GM19395 (cell line): ENCODE results near the gene PAPSS1.
"Not testable (repeated sequence)": the region's sequence is repeated elsewhere in the genome, so short reads cannot be mapped to it uniquely, and the experiment has no call there.

Experiments used
- ATAC-seq: cut with Tn5 transposase; IDR thresholded peaks from one replicate; pipeline ENCODE4 v1.9.1; 2021; ENCODE audit warnings: mild to moderate bottlenecking, moderate library complexity; ENCODE audit not compliant: unreplicated experiment

The PAPSS1 gene

DNA sequence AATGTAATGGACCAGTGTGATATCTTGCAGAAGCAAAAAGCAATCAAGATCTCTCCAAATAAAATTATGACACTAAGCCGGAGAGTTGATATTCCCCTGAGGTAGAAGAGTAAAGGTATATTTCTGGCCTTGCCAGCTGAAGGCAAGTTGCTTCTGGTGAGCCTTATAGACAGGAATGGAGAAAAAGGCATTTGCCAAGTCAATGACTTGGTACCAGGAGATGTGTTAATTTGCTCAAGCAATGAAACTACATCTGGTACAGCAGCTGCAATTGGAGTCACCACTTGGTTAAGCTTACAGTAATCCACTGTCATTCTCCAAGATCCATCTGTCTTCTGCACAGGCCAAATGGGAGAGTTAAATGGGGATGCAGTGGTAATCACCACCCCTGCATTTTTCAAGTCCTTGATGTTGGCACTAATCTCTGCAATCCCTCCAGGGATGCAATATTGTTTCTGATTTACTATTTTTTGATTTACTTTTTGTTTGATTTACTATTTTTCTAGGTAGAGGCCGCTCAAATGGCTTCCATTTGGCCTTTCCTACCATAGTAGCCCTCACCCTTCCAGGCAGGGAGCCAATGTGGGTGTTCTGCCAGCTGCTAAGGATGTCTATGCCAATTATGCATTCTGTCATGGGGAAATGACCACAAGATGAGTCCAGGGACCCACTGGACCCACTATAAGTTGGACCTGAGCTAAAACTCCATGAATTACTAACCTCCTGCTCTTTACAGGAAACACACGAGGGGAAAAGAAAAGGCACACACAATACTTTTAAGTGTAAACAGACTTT, 6.3 kb upstream of the PAPSS1 start:
- ATAC-seq = not testable (repeated sequence)

DNA sequence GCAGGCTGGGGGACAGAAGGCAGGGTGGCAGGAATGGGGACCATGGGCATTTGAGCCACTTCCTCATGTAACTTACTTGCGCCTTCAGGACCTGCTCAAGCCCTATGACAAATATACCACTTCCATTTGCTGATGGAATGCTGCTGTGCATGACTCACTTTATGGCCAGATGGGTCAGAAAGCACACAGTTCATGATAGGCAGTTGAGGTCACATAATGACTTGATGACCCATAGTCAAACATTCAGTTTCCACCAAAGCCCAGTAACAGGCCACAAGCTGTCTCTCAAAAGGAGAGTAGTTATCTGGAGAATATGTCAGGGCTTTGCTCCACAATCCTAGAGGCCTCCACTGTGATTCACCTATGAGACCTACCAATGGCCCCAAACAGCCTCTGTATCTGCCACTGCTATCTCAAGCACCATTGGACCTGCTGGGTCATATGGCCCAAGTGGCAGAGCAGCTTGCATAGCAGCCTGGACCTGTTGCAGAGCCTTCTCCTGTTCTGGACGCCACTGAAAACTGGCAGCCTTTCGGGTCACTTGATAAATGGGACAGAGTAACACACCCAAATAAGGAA, 5.3 kb upstream of the PAPSS1 start:
- ATAC-seq = no peak

DNA sequence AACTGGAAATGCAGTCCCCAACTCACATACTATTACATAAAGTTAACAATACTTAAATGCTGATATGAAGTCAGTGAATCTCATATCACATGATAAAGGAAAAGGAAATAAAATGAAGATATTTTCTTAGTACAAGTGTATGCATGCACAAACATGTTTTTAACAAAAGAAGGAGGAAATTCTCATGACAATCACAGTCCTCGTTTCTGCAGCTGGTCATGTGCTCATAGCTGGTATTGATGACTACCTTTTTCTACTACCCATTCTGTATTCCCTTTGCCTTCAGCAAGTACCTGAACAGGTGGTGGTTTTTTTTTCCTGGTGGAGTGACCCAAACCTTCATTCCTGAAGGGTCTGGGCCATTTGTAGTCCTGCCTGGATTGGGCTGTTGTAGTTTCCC, 3.3 kb upstream of the PAPSS1 start:
- not testable (repeated sequence) for ATAC-seq

DNA sequence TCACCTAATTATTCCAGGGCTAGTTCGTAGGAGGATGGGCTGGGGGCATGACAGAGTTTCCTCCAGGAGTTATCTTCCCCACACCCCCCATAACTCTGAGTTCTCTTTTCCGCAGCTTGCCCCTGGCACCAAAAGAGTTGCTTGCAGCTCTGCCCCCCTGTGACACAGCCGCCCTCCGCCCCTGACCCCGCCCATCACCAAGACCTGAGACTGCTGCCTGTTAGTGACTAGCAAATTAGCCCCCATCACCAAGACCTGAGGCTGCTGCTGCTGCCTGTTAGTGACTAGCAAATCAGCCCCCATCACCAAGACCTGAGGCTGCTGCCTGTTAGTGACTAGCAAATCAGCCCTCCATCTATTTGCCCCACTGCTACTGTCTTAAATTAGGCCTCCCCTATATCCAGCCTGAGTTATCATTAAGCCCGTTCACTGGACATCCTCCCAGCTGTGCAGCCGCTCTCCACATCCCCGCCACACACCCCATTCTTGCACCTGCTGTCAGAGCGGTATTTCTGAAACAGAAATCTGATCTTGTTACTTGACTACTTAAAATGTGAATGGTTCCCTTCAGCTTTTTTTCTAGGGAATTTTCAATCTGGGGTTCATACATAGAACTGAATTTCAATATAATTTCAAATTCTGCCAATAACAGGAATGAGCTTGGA, 1.5 kb upstream of the PAPSS1 start:
- no peak for ATAC-seq

DNA sequence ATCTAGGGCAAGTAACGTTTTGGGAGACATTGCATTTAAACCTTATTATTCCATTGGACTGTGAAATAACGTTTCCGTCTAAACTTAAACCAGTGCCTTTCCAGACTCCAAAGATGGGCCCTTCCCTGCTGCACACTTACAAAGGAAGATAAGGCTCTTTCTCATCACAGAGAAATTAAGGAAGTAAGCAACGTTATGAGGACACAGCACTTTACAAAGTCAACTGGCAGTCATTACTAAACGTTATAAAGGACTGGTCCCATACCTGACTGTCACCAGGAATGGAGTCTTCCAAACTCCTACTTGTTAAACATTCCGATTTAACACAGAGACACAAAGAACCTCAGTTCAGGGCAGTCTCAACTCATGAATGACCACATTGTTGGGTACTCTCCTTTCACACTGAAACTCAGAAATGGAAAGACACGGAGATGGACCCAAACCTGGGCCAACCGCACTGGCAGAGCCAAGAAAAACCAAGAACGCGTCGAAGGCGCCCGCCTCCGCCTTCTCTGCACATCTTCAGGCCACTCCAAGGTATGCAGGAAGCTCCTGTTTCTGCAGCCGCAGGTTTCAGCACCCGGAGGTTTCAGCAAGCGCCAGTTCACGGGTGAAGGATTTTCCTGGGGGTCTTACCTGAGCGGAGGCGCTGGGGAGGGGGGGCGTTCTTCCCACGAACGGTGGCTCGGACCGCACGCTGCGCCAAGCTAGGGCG, 670 bp downstream of the PAPSS1 start:
- ATAC-seq = peak; percentile 17

DNA sequence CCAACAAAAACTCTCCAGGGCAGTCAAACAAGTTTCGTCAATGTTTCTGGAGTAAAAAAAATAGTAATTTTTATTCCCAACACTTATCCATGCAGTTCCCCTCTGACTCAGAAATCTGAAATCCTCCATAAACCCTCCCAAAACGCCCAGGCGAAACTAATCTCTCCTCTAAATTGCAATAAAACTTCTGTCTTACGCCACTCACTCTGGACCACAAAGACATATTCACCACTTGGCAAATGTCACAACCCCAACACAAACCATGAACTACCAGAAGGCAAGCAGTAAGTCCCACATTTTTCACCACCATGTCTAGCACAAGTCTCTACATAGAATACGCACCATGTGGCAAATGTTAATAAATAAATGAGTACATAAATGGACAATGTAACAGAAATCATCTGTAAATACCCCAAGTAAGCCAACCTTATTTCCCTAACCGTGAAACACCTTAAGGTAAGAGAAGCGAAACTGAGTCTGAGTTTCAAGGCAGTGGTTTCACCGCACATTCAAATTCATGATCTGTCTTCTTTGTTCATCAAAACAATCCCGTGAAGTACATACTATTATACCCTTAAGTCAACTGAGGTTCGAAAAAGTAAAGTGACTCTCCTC, 1.6 kb downstream of the PAPSS1 start:
- ATAC-seq = peak; percentile 38

DNA sequence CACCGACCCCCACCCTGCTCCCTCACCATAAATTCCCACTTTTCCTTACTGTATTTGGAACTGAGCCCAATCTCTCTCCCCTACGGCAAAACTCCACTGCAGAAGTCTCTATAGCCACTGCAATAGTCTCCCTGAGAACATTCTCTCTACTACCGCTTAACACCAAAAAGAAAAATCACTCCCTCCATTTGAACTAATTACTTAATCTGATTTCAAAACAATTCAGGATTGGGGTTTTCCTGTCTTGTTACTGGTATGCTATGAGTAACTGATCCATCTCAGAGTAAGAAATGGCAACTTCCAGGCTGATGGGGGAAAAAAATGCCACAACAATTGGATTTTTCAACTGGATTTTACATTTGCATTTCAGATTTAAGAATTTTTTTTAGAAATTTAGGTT, 5.8 kb downstream of the PAPSS1 start:
- ATAC-seq = no peak

DNA sequence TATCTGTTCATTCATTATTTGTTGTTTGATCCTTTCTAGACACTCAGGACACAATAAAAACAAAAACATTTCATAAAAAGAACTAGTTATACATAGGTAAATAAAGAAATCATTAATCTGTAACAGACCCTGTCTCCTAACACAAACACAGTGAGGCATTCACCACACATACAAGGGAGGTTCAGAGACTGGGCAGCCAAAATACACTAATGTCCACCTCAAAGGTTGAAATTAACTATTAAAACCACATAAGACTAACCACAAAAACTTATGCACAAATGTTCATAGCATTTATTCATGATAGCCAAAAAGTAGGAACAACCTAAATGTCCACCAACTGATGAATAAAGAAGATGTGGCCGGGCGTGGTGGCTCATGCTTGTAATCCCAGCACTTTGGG, 7.8 kb downstream of the PAPSS1 start:
- no peak for ATAC-seq

DNA sequence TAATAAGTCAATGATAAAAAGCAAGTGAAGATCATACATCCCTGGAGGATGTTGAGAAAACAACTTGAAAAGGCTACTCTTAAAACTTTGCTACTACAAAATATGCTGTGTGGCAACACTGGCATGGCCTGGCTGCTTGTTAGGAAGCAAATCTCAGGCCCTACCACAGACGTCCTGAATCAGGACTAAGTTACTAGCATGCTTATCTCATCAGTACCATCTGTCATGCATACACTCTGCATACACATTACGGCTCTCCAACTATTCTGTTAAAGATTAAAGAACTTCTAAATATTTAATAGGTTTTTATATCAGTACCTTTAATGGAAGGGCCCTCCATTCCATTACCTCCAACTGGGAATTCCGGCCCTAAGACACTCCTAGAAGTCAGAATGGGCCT, 8.2 kb downstream of the PAPSS1 start:
- ATAC-seq = no peak

DNA sequence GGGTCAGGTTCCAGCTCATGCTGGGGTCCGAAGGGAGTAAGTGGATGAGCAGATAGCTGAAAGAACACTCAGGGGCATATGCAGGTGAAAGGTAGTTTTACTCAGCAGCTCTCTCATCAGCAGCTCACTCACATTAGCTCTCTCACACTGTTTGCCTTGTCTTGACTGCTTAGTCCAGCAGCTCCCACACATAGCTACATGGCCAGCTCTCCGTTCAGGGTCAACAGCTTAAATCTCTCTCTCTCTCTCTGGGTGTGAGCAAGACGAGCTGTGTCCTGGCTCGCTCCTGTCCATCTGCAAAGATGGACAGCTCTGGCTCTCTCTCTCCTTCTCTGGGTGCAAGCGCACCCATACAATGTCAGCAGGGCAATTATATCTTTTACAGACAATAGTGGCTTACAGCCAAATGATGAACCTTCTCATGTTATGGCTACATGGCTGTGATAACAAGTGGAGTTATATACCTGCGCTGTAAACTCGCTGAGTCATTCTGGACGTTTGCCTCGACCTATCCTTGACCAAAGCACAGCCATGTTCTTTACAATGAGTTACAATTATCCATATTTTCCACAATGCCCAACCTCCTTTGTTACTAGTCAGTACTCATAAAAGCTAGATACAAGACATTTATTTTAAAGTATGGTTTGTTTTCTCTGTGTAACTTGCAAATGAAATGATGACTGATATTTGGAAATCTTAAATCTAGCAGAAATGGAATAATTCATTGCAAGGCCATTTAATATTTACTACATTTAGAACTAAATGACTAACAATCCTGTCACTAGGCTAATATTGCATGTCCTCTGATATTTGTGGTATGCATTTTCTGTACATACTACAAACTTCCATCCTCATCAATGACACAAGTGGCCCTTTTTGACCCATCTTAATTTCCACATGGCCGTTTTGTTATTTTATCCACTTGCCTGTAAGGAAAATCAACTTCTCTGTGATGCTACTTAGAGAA, 9.3 kb downstream of the PAPSS1 start:
- ATAC-seq = no peak

DNA sequence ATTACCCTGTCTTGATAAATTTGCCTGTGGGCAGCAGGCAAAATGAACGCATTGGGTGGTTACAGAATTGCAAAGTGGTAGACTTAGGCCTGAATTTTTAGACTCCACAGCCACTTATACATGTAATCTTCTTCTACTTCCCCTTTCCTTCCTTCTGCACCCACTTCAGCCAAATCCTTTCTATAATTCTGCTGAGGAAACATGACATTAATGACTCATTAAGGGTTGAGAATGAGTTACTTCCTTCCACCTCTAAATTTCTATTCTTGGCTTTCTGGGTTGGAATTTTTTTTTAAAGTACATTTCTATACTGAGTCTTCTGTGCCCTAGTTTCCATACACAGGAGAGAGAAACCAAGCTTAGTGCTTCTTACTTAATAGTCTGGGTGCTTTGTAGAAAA, 10.1 kb downstream of the PAPSS1 start:
- ATAC-seq = no peak

DNA sequence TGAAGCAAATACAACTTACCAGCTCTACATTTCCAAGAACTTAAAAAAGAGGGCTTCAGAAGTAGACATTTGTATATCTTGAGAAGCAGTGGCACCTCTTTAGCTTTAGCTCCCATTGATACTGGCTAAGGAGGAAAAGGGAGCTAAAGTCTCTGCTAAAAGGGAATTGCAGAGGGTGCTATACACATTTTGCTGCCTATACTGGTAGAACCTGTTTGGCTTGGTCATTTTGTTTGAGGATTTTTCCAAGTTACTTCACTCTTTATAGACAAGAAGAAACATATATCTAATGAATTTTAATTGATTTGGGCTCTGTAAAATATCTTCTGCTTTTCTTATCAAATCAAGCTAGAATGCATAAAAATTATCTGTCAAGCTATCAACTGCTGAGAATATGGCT, 11.8 kb downstream of the PAPSS1 start:
- ATAC-seq = no peak

DNA sequence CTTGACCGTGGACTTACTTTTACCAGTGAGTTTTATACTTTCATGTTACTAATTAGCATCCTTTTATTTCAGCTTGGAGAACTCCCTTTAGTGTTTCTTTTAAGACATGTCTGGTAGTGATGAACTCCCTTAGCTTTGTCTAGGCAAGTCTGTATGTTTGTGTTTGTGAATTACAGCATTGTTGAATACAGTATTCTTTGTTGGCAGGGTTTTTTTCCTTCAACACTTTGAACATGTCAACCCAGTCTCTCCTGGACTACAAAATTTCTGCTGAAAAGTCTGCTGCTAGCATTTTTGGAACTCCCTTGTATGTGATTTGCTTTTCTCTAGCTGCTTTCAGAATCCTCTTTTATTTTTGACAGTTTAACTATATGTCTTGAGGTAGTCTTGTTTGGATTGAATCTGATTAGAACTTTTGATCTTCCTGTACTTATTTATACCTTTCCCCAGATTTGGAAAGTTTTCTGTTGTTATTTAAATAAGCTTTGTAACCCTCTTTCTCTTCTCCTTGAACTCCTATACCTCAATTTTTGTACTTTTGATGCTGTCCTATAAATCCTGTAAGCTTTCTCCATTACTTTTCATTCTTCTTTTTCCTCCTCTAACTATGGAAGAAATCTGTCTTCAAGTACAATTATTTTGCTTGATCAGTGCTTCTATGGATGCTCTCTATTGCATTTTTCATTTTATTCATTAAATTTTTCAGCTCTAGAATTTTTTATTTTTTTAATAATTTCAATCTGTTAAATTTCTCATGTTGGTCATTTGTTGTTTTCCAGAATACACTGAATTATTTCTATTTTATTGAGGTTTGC, 14.1 kb downstream of the PAPSS1 start:
- no peak for ATAC-seq

DNA sequence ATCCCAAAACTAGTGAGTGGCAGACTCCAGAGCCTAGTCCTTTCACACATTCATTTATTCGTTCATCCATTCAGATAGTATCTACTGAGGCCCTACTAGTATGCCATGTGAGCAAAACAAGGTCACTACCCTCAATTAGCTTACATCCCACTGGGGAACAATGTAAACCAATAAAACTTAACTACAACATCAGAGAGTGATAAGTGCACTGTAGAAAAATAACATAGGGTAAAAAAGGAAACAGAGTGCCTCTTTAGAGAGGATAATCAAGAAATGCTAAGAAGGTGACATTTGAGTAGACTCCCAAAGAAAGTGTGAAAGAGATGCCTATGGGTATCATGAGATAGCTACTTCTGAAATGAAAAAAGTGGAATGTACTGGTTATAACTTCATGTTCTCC, 18.5 kb downstream of the PAPSS1 start:
- no peak for ATAC-seq

DNA sequence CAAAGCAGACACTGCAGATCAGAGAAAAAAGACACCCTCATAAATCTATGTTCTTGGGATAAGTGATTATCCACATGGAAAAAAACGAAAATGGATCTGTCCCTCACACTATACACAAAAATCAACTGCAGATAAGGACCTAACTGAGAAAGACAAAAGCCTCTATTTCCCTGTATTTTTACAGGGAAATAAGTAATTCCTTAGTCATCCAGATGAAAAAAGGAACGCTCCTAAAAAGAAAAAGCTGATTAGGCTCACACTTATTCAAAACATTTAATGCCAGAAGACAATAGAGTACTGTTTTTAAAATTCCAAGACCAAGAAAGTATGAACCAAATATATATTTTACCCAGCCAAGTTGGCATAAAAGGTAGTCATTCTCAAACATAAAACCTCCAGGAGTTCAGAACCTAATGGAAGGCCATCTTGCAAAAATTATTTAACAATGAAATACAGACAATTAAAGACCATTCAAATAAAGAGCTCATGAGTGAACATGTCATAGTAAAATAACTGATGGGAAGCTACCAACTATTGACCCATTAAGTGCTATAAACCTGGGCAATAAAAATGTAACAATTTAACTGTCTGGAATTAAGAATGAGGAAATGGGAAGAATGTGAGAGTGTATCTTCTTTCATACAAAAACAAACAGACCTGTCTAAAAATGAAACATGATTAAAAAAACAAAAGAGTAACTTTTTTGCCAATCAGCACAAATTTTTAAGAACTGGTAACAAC, 20.4 kb downstream of the PAPSS1 start:
- ATAC-seq = no peak

DNA sequence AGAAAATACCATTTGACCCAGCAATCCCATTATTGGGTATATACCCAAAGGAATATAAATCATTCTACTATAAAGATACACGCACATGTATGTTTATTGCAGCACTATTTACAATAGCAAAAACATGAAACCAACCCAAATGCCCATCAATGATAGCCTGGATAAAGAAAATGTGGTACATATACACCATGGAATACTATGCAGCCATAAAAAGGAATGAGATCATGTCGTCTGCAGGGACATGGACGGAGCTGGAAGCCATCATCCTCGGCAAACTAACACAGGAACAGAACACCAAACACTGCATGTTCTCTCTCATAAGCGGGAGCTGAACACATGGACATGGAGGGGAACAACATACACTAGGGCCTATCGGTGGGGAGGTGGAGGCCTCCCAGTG, 23.8 kb downstream of the PAPSS1 start:
- ATAC-seq = not testable (repeated sequence)

DNA sequence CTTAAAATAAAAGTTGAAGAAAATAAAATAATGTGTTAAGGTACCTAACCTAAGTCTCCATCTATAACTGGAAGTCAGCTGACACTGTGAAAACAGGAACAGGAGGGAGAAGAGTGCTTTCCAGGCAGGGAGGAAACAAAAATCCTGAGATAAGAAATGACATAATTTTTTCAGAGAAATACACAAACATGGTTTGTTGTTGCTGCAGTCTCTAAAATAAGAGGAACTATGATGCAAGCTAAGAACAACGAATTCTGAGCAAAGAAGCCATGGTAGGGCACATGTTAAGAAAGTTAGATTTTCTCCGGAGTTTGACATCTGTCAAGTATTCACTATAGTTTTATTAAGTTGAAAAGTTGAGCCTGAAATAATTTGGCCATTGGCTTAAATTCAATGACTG, 26.9 kb downstream of the PAPSS1 start:
- no peak for ATAC-seq

DNA sequence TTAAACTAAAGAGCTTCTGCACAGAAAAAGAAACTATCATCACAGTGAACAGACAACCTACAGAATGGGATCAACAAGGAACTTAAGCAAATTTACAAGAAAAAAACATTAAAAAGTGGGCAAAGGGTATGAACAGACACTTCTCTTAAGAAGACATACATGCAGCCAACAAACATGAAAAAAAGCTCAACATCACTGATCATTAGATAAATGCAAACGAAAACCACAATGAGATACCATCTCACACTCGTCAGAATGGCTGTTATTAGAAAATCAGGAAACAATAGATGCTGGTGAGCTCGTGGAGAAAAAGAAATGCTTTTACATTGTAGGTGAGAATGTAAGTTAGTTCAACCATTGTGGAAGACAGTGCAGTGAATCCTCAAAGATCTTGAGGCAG, 27.8 kb downstream of the PAPSS1 start:
- ATAC-seq = no peak

DNA sequence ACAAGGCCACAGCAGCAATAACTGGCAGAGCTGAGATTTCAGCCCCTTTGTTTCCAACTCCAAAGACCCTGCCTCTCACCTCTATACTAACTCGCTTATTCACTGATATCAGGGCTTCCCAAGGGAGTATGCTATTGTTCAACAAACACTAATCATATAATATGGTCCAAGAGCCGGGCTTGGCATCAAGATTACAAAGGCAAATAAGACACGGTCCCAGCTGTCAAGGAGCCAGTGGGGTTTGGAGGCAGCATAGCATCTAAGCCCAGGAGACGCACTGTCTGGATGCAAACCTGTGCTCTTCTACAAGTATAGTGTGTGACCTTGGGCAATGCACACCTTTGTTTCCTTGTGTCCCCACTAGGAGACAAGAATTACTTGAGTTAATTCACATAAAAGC, 28.7 kb downstream of the PAPSS1 start:
- ATAC-seq = no peak
